NCI-H2107 (cell line): ENCODE measurements around the gene ISM2.
"Not testable (repeated sequence)": the region's sequence is repeated elsewhere in the genome, so short reads cannot be mapped to it uniquely, and the experiment has no call there.

Experiments used
- DNase-seq: peaks from one replicate; lab custom pipeline; 2025; lab: John Stamatoyannopoulos, UW

The ISM2 gene

GRCh38 chr14:77498120-77498979 lies at the start of gene ISM2:
Gene ISM2 (minus strand): TSS chr14:77498816. CDS start chr14:77498793, 23 bp downstream.
- DNase-seq = peak; percentile 27

GRCh38 chr14:77547512-77548180 lies 49.0 kb upstream of the ISM2 start:
- no peak for DNase-seq

GRCh38 chr14:77545171-77545570 lies 46.6 kb upstream of the ISM2 start:
- DNase-seq = not testable (repeated sequence)

GRCh38 chr14:77544571-77544970 lies 46.0 kb upstream of the ISM2 start:
- no peak for DNase-seq

GRCh38 chr14:77543637-77544334 lies 45.2 kb upstream of the ISM2 start:
- no peak for DNase-seq

- DNase-seq = no peak
Observed at GRCh38 chr14:77543240-77543551, 44.6 kb upstream of the ISM2 start.

- DNase-seq = no peak
Observed at GRCh38 chr14:77542421-77543239, 44.0 kb upstream of the ISM2 start.

GRCh38 chr14:77541905-77542304 lies 43.3 kb upstream of the ISM2 start:
- no peak for DNase-seq

GRCh38 chr14:77536951-77537350 lies 38.3 kb upstream of the ISM2 start:
- DNase-seq = not testable (repeated sequence)

- no peak for DNase-seq
Observed at GRCh38 chr14:77531071-77531470, 32.5 kb upstream of the ISM2 start.

- DNase-seq = no peak
Observed at GRCh38 chr14:77529963-77530362, 31.3 kb upstream of the ISM2 start.

GRCh38 chr14:77529213-77529612 lies 30.6 kb upstream of the ISM2 start:
- DNase-seq = no peak

- not testable (repeated sequence) for DNase-seq
Observed at GRCh38 chr14:77528701-77529100, 30.1 kb upstream of the ISM2 start.

GRCh38 chr14:77526266-77526665 lies 27.6 kb upstream of the ISM2 start:
- DNase-seq = no peak

GRCh38 chr14:77524536-77524935 lies 25.9 kb upstream of the ISM2 start:
- no peak for DNase-seq

- DNase-seq = no peak
Observed at GRCh38 chr14:77523109-77523508, 24.5 kb upstream of the ISM2 start.

- no peak for DNase-seq
Observed at GRCh38 chr14:77520555-77520954, 21.9 kb upstream of the ISM2 start.

GRCh38 chr14:77516126-77516525 lies 17.5 kb upstream of the ISM2 start:
- DNase-seq = no peak

- no peak for DNase-seq
Observed at GRCh38 chr14:77511486-77512162, 13.0 kb upstream of the ISM2 start.

GRCh38 chr14:77509366-77509765 lies 10.8 kb upstream of the ISM2 start:
- DNase-seq = no peak

GRCh38 chr14:77508876-77509275 lies 10.3 kb upstream of the ISM2 start:
- DNase-seq = no peak
